HCT116 (cell line): Measurements from ENCODE around the gene CHD1L. TPM values are rescaled to one million over a fixed set of nuclear protein-coding genes. Genes with fewer than 3 reads are reported as not detected.

ENCODE experiments used
- ATAC-seq: fragments of 200-7000 bp; cut with Tn5 transposase; 2 replicates; pipeline ENCODE4 v1.9.1; 2020; ENCODE audit warnings: mild to moderate bottlenecking, moderate library complexity
- BruUV-seq: library from RNA; stranded (reverse); fragments of 400-500 nt; replicated peaks from 2 replicates; lab custom pipeline; 2021; lab: Mats Ljungman, UMichigan
- CTCF ChIA-PET: fragments of 300-600 bp; sonication (Branson Sonifier 250); formaldehyde crosslinking; loops from one replicate; lab custom pipeline; 2021; ENCODE audit warnings: antibody characterized with exemption; lab: Charles Lee
- POLR2A ChIA-PET: fragments of 300-600, 350-600 bp; sonication (Branson Sonifier 250); formaldehyde crosslinking; loops from one replicate; lab custom pipeline; 2021; ENCODE audit warnings: antibody characterized with exemption; lab: Charles Lee
- RAD21 ChIA-PET, 2 experiments: fragments of 300-600 bp; sonication (Branson Sonifier 250); formaldehyde crosslinking; loops; one replicate each; lab custom pipeline; 2023; ENCODE audit warnings: low total read pairs in 2 of 2; ENCODE audit not compliant: uncharacterized antibody in 2 of 2, unreplicated experiment in 2 of 2, low non-redundant PET in 1 of 2; lab: Charles Lee
- DNase-seq: peaks from one replicate; pipeline ENCODE4 v3.0.0-alpha.2; 2010; ENCODE audit warnings: low read depth, low spot score
- H2AFZ ChIP-seq: fragments of 200-600 bp; shearing (Covaris generic), sonication (generic); 2 replicates; pipeline ENCODE4 v1.6.1; 2017; ENCODE audit warnings: low read depth, mixed run types, mixed read lengths, antibody characterized with exemption, low read length; ENCODE audit not compliant: poor library complexity, severe bottlenecking
- H3K27ac ChIP-seq: 2 replicates; pipeline ENCODE4 v1.5.1; 2012; ENCODE audit warnings: low read depth, low read length
- H3K27me3 ChIP-seq: fragments of 200-600 bp; sonication (generic); 2 replicates; pipeline ENCODE4 v1.6.1; 2016; ENCODE audit warnings: mixed run types, low read length, mixed read lengths; ENCODE audit not compliant: insufficient read depth
- H3K36me3 ChIP-seq, 2 experiments: fragments of 200-500 bp in 1 of 2; fragments of 200-600 bp in 1 of 2; sonication (Bioruptor generic) in 1 of 2; sonication (generic) in 1 of 2; 2 replicates each; pipeline versions ENCODE4 v1.5.1 to v1.6.1; 2014 to 2016; ENCODE audit warnings: low read length in 2 of 2, inconsistent platforms in 1 of 2, mixed read lengths in 1 of 2, mixed run types in 1 of 2; ENCODE audit not compliant: insufficient read depth in 2 of 2, control insufficient read depth in 1 of 2
- H3K4me1 ChIP-seq, 2 experiments: fragments of 200-600 bp in 1 of 2; sonication (generic) in 1 of 2; 2 replicates each; pipeline versions ENCODE4 v1.5.1 to v1.6.1; 2012 to 2017; ENCODE audit warnings: low read length in 2 of 2, inconsistent platforms in 1 of 2, mild to moderate bottlenecking in 1 of 2, mixed read lengths in 1 of 2, mixed run types in 1 of 2, moderate library complexity in 1 of 2; ENCODE audit not compliant: insufficient read depth in 2 of 2, control insufficient read depth in 1 of 2
- H3K4me2 ChIP-seq: fragments of 200-600 bp; sonication (generic); 2 replicates; pipeline ENCODE4 v1.6.1; 2017; ENCODE audit warnings: mixed run types, low read length, mixed read lengths
- H3K4me3 ChIP-seq, 2 experiments: fragments of 200-600 bp in 1 of 2; sonication (generic) in 1 of 2; replicated peaks in 1 of 2; 2 replicates each; pipeline ENCODE4 v1.5.1; 2011 to 2016; ENCODE audit warnings: low read length in 2 of 2, control low read depth in 1 of 2, low read depth in 1 of 2, mild to moderate bottlenecking in 1 of 2, mixed read lengths in 1 of 2, mixed run types in 1 of 2
- H3K79me2 ChIP-seq: fragments of 200-600 bp; sonication (generic); 2 replicates; pipeline ENCODE4 v1.6.1; 2017; ENCODE audit warnings: mild to moderate bottlenecking, mixed run types, low read length, moderate library complexity, mixed read lengths; ENCODE audit not compliant: insufficient read depth
- H3K9ac ChIP-seq: fragments of 200-600 bp; sonication (generic); 2 replicates; pipeline ENCODE4 v1.6.1; 2016; ENCODE audit warnings: low read length, mixed read lengths
- H3K9me2 ChIP-seq: fragments of 200-600 bp; sonication (generic), shearing (Covaris generic); 2 replicates; pipeline ENCODE4 v1.6.1; 2017; ENCODE audit warnings: mixed run types, mild to moderate bottlenecking, moderate library complexity; ENCODE audit not compliant: insufficient read depth
- H3K9me3 ChIP-seq, 2 experiments: fragments of 200-500 bp in 1 of 2; fragments of 200-600 bp in 1 of 2; sonication (Bioruptor generic) in 1 of 2; sonication (generic) in 1 of 2; 2 replicates each; pipeline ENCODE4 v1.6.1; 2014 to 2017; ENCODE audit warnings: low read length in 2 of 2, mixed read lengths in 2 of 2, inconsistent platforms in 1 of 2, low read depth in 1 of 2, mild to moderate bottlenecking in 1 of 2, mixed run types in 1 of 2, moderate library complexity in 1 of 2; ENCODE audit not compliant: control insufficient read depth in 1 of 2, insufficient read depth in 1 of 2
- H4K20me1 ChIP-seq: fragments of 200-600 bp; sonication (generic), shearing (Covaris generic); 2 replicates; pipeline ENCODE4 v1.6.1; 2017; ENCODE audit warnings: mixed run types, mild to moderate bottlenecking, moderate library complexity; ENCODE audit not compliant: insufficient read depth
- CBX3 ChIP-seq: IDR thresholded peaks from 2 replicates; pipeline ENCODE4 v1.6.1; 2012; ENCODE audit warnings: low read depth
- CEBPB ChIP-seq: IDR thresholded peaks from 2 replicates; pipeline ENCODE4 v1.6.1; 2012; ENCODE audit warnings: low read depth
- ELF1 ChIP-seq: IDR thresholded peaks from 2 replicates; pipeline ENCODE4 v1.6.1; 2012; ENCODE audit warnings: low read depth, borderline replicate concordance
- EZH2 ChIP-seq: fragments of 200-600 bp; sonication (generic); IDR thresholded peaks from 2 replicates; pipeline ENCODE4 v1.6.1; 2017; ENCODE audit warnings: antibody characterized with exemption, mixed run types
- JUND ChIP-seq: IDR thresholded peaks from 2 replicates; pipeline ENCODE4 v1.6.1; 2012
- MAX ChIP-seq: IDR thresholded peaks from 2 replicates; pipeline ENCODE4 v1.6.1; 2012
- POLR2AphosphoS5 ChIP-seq: IDR thresholded peaks from 2 replicates; pipeline ENCODE4 v1.6.1; 2011; ENCODE audit warnings: mild to moderate bottlenecking, low read depth, low read length, moderate library complexity
- SIN3A ChIP-seq: IDR thresholded peaks from 2 replicates; pipeline ENCODE4 v1.6.1; 2012; ENCODE audit warnings: low read depth
- SRF ChIP-seq: IDR thresholded peaks from 2 replicates; pipeline ENCODE4 v1.6.1; 2012; ENCODE audit warnings: low read depth
- ZFX ChIP-seq: fragments of 450-650 bp; IDR thresholded peaks from 2 replicates; pipeline ENCODE4 v1.6.1; 2017
- intact Hi-C: fragments of 100-400 bp; cut with micrococcal nuclease; formaldehyde crosslinking; loops from 2 replicates; pipeline ENCODE4 v1.10.0; 2022
- total RNA-seq: library from RNA; stranded (reverse); gene quantifications from one replicate; pipeline ENCODE4 v1.2.1, GENCODE V29; 2021; ENCODE audit not compliant: unreplicated experiment
- TF ChIP-seq, protein P1 (sequence below): IDR thresholded peaks from 2 replicates; pipeline ENCODE4 v1.6.1; 2012
- TF ChIP-seq, protein P2 (sequence below): IDR thresholded peaks from 2 replicates; pipeline ENCODE4 v1.6.1; 2011; ENCODE audit warnings: mild to moderate bottlenecking, low read length, moderate library complexity; ENCODE audit not compliant: insufficient replicate concordance; ENCODE audit errors: extremely low read depth

The CHD1L gene
- total RNA-seq, 1 experiment from 2014 or later = 52.0 TPM

- H3K36me3 ChIP-seq = no peaks in the 10 kb centered on the region
- no peak overlapping the region for H3K4me2 ChIP-seq
- no peak overlapping the region for H3K27ac ChIP-seq
- H3K9me3 ChIP-seq = no peaks in the 10 kb centered on the region
- H4K20me1 ChIP-seq = no peaks in the 10 kb centered on the region
- H3K4me1 ChIP-seq = no peaks in the 10 kb centered on the region
- intact Hi-C loops = no loop called here
- H3K9me2 ChIP-seq = no peaks in the 10 kb centered on the region
- ChIA-PET CTCF (no interaction called here), POLR2A (no interaction called here), RAD21 (no interaction called here)
- no peaks in the 10 kb centered on the region for H3K79me2 ChIP-seq
- no peak overlapping the region for H2AFZ ChIP-seq
- ATAC-seq (no peak), DNase-seq (no peak)
- no peak overlapping the region for H3K9ac ChIP-seq
- BruUV-seq = no TSS peak
- TF ChIP-seq SRF (no peak), ZFX (no peak), SIN3A (no peak), ELF1 (no peak), EZH2 (no peak), JUND (no peak), CEBPB (no peak), CBX3 (no peak), POLR2AphosphoS5 (no peak), MAX (no peak)
- TF ChIP-seq, protein P1, sequence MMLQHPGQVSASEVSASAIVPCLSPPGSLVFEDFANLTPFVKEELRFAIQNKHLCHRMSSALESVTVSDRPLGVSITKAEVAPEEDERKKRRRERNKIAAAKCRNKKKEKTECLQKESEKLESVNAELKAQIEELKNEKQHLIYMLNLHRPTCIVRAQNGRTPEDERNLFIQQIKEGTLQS = no peak
- TF ChIP-seq, protein P2, sequence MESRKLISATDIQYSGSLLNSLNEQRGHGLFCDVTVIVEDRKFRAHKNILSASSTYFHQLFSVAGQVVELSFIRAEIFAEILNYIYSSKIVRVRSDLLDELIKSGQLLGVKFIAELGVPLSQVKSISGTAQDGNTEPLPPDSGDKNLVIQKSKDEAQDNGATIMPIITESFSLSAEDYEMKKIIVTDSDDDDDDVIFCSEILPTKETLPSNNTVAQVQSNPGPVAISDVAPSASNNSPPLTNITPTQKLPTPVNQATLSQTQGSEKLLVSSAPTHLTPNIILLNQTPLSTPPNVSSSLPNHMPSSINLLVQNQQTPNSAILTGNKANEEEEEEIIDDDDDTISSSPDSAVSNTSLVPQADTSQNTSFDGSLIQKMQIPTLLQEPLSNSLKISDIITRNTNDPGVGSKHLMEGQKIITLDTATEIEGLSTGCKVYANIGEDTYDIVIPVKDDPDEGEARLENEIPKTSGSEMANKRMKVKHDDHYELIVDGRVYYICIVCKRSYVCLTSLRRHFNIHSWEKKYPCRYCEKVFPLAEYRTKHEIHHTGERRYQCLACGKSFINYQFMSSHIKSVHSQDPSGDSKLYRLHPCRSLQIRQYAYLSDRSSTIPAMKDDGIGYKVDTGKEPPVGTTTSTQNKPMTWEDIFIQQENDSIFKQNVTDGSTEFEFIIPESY = no peak
- H3K4me3 ChIP-seq = no peak overlapping the region
- peaks cover 18% of the 10 kb centered on the region for H3K27me3 ChIP-seq
Observed at GRCh38 chr1:147334292-147334691, 91.8 kb downstream of the CHD1L start.
